Esophagus squamous epithelium (tissue), 5 donors: Measurements from ENCODE around the gene NUP160. TPM values are rescaled to one million over a fixed set of nuclear protein-coding genes. Genes with fewer than 3 reads are reported as not detected.
A peak's percentile ranks its signal among the peaks of the same experiment; 100 is the strongest.

Source experiments
- DNase-seq: peaks from one replicate; lab custom pipeline; 2025; lab: John Stamatoyannopoulos, UW
- H3K27ac ChIP-seq, 4 donors: fragments of 200-600 bp; sonication (generic); one replicate each; pipeline ENCODE4 v1.5.1; 2016 to 2019; ENCODE audit warnings: mild to moderate bottlenecking in 1 of 4
- H3K27me3 ChIP-seq, 4 donors: fragments of 200-600 bp; sonication (generic); 1 replicate in 3 of 4; 2 replicates in 1 of 4; pipeline versions ENCODE4 v1.5.1 to v1.6.0; 2017 to 2021; ENCODE audit warnings: antibody characterized with exemption in 1 of 4
- H3K36me3 ChIP-seq, 3 donors: fragments of 200-600 bp; sonication (generic); one replicate each; pipeline ENCODE4 v1.5.1; 2016 to 2019
- H3K4me1 ChIP-seq, 3 donors: fragments of 200-600 bp; sonication (generic); one replicate each; pipeline ENCODE4 v1.5.1; 2017 to 2019
- H3K4me3 ChIP-seq, 4 donors: fragments of 200-600 bp; sonication (generic); 1 replicate in 3 of 4; 2 replicates in 1 of 4; pipeline ENCODE4 v1.5.1; 2016 to 2019; ENCODE audit warnings: mild to moderate bottlenecking in 2 of 4, moderate library complexity in 1 of 4
- H3K9me3 ChIP-seq, 3 donors: fragments of 200-600 bp; sonication (generic); one replicate each; pipeline ENCODE4 v1.5.1; 2016 to 2019
- POLR2A ChIP-seq, 4 donors: fragments of 450-650 bp; IDR thresholded peaks; one replicate each; pipeline ENCODE4 v1.6.1; 2017; ENCODE audit warnings: antibody characterized with exemption in 4 of 4, mild to moderate bottlenecking in 4 of 4, moderate library complexity in 3 of 4
- WGBS, 2 donors: methylation state at CpG; one replicate each; pipeline ENCODE4 v1.1.5; 2018; 5-methylcytosine and 5-hydroxymethylcytosine counted together
- intact Hi-C: fragments of 100-400 bp; cut with DNase I; formaldehyde crosslinking; loops from one replicate; pipeline ENCODE4 v1.15.0; 2022
- total RNA-seq, 4 donors: library from RNA; depleted of rRNA; stranded (reverse); fragments of >200 nt; gene quantifications; one replicate each; pipeline ENCODE4 v1.1.0, GENCODE V29; 2016
- TF ChIP-seq, protein P1 (sequence below), 6 experiments: fragments of 450-650 bp in 4 of 6; fragments of 200-600 bp in 2 of 6; sonication (generic) in 2 of 6; IDR thresholded peaks; one replicate each; pipeline ENCODE4 v1.5.1; 2016 to 2019; ENCODE audit warnings: antibody characterized with exemption in 6 of 6, mild to moderate bottlenecking in 4 of 6, moderate library complexity in 4 of 6
- donor health status: DM: yes; HTN: yes; CAD: no.

Gene NUP160
- total RNA-seq, 4 donors from 2014 or later, result 11.0 to 30.1 (median 20.7) TPM

DNA sequence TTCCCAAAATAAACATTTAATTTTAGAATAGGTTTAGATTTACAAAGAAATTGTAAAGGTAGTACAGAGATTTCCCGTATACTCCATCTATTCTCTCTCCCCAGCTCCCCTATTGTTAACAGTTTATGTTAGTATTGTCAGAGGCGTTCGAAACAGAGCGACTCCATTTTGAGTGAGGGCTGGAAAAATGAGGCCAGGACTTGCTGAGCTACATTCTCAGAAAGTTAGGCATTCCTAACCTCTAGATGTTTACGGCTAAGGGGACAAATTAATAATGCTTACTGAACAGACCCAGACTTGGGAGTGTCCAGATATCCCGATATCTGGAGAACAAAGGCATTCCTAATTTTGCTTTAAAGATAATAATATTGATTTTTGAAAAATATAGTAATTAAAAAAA, 12.4 kb upstream of the NUP160 start:
- no peak overlapping the region for H3K27ac ChIP-seq
- WGBS, 2 donors, result 71 to 80% methylated on average over 6 of the region's 6 CpGs
- H3K36me3 ChIP-seq, result no peaks in the 10 kb centered on the region
- no peak for DNase-seq
- no peak overlapping the region for H3K4me3 ChIP-seq
- TF ChIP-seq, protein P1, sequence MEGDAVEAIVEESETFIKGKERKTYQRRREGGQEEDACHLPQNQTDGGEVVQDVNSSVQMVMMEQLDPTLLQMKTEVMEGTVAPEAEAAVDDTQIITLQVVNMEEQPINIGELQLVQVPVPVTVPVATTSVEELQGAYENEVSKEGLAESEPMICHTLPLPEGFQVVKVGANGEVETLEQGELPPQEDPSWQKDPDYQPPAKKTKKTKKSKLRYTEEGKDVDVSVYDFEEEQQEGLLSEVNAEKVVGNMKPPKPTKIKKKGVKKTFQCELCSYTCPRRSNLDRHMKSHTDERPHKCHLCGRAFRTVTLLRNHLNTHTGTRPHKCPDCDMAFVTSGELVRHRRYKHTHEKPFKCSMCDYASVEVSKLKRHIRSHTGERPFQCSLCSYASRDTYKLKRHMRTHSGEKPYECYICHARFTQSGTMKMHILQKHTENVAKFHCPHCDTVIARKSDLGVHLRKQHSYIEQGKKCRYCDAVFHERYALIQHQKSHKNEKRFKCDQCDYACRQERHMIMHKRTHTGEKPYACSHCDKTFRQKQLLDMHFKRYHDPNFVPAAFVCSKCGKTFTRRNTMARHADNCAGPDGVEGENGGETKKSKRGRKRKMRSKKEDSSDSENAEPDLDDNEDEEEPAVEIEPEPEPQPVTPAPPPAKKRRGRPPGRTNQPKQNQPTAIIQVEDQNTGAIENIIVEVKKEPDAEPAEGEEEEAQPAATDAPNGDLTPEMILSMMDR (IDR thresholded peaks at IDR 0.05), result no peak
- TF ChIP-seq POLR2A (IDR thresholded peaks at IDR 0.05), result no peak
- peaks cover 0 to 49% (median 5%) of the 10 kb centered on the region in 3 donors for H3K4me1 ChIP-seq
- H3K9me3 ChIP-seq, result no peaks in the 10 kb centered on the region
- intact Hi-C loops, result no loop called here
- no peaks in the 10 kb centered on the region for H3K27me3 ChIP-seq

DNA sequence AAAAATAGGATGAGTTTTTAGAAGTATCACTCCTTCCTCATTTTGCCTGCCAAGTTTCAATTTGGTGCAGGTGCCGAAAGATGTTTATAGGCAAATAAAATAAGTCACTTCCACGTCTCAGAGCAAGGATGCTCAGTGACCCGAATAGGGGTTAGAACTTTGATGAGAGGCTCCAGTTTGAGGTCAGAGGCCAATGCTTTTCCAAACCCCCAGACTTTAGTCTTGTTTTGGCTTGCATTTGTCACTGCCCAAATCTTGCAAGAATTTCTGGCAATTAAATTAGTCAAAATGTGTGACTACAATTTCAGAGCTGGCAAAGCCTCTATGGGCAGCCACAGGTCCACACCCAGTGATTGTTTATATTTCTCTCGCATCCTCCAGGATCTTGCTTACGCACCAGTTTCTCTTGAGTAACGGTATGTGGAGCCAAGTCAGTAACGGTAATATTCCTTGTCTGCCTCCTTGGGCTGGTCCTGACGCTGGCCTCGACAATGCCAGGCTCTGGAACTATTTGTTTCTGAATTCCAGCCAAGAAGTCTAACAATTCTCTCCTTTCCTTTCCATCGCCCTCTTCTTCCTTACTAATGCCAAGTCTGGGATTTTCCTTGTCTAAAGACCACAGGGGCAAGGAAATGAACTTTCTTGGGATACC, 9.9 kb upstream of the NUP160 start:
- H3K9me3 ChIP-seq, result no peaks in the 10 kb centered on the region
- peak overlapping the region in 3 of 4 donors; percentile 24 to 52 (median 42) for H3K27ac ChIP-seq
- TF ChIP-seq, protein P1 (IDR thresholded peaks at IDR 0.05), result no peak
- DNase-seq, result no peak
- H3K4me3 ChIP-seq, result no peak overlapping the region
- H3K4me1 ChIP-seq, result peaks cover 0 to 35% (median 3%) of the 10 kb centered on the region in 3 donors
- intact Hi-C loops, result no loop called here
- H3K27me3 ChIP-seq, result no peaks in the 10 kb centered on the region
- no peaks in the 10 kb centered on the region for H3K36me3 ChIP-seq
- 20 to 23% methylated on average over 10 of the region's 10 CpGs for WGBS, 2 donors

DNA sequence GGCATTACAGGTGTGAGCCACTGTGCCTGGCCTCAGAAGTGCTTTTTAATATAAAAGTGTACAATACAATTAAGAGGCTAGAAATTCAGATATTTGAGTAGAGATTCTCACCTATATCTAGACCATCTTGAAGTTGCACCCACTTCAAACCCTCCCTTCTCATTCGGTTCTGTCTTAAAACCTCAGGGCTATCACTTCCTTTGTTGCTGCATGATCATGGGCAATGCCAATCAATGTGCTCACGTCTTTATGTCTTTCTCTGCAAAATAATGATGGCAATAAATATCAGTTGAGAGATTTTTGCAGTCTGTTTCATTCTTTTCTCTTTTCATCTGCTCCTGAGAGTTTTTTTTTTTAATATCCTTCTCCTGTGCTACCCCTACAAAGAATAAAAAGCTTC, 9.3 kb upstream of the NUP160 start:
- TF ChIP-seq POLR2A (IDR thresholded peaks at IDR 0.05), result no peak
- TF ChIP-seq, protein P1 (IDR thresholded peaks at IDR 0.05), result no peak
- DNase-seq, result no peak
- Histone ChIP-seq H3K9me3 (no peaks in the 10 kb centered on the region), H3K27me3 (no peaks in the 10 kb centered on the region), H3K27ac (no peak overlapping the region), H3K4me3 (no peak overlapping the region), H3K36me3 (no peaks in the 10 kb centered on the region), H3K4me1 (peaks cover 0 to 30% (median 3%) of the 10 kb centered on the region in 3 donors)
- 32 to 33% methylated on average over 2 of the region's 2 CpGs for WGBS, 2 donors
- intact Hi-C loops, result no loop called here

DNA sequence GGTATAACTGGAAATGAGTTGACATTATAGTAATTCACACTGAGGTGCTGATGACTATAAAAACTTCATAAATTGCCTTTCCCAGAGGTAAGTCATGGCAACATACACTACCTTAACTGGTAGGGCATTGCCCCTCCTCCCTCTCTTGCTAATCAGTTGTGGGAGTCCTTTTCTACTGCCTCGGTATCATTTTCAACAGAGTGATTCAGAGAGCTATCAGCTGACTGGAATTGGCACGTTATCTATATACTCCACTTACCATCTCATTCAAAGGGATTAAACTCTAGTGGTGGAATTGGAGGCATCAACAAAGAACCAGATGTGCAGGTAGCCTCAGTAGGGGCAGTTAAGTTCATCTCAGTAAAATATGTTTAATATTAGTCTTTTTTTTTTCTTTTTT, 8.0 kb upstream of the NUP160 start:
- intact Hi-C loops, result no loop called here
- WGBS, 2 donors, result 39 to 47% methylated on average over 2 of the region's 2 CpGs
- no peaks in the 10 kb centered on the region for H3K36me3 ChIP-seq
- no peak overlapping the region for H3K27ac ChIP-seq
- no peaks in the 10 kb centered on the region for H3K27me3 ChIP-seq
- TF ChIP-seq POLR2A (IDR thresholded peaks at IDR 0.05), result no peak
- TF ChIP-seq, protein P1 (IDR thresholded peaks at IDR 0.05), result no peak
- DNase-seq, result no peak
- H3K4me1 ChIP-seq, result peaks cover 0 to 22% (median 3%) of the 10 kb centered on the region in 3 donors
- H3K4me3 ChIP-seq, result no peak overlapping the region
- no peaks in the 10 kb centered on the region for H3K9me3 ChIP-seq

DNA sequence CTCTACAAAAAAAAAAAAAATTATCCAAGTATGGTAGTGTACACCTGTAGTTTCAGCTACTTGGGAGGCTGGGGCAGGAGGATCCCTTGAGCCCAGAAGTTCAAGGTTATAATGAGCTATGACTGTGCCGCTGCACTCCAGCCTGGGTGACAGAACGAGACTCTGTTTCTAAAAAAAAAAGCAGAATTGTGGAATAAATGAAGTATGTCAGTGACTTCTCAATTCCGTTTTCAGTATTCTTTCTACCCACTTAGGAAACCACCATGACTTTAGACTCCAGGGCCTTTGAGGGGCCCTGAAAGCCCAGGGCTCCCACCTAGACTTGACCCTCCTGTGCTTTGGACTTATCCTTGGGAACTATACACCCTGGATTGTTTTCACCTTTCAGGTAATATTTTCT, 6.5 kb upstream of the NUP160 start:
- H3K27me3 ChIP-seq, result no peaks in the 10 kb centered on the region
- no peak for DNase-seq
- WGBS, 2 donors, result 74 to 77% methylated on average over 3 of the region's 3 CpGs
- no peak overlapping the region for H3K4me3 ChIP-seq
- H3K36me3 ChIP-seq, result no peaks in the 10 kb centered on the region
- H3K4me1 ChIP-seq, result peaks cover 0 to 27% (median 3%) of the 10 kb centered on the region in 3 donors
- no peak overlapping the region for H3K27ac ChIP-seq
- no peaks in the 10 kb centered on the region for H3K9me3 ChIP-seq
- no peak for TF ChIP-seq POLR2A (IDR thresholded peaks at IDR 0.05)
- TF ChIP-seq, protein P1 (IDR thresholded peaks at IDR 0.05), result no peak
- intact Hi-C loops, result no loop called here
